Tibial artery (tissue), 4 donors: Measurements from ENCODE around the gene CBLN3.
"Not testable (repeated sequence)": the region's sequence is repeated elsewhere in the genome, so short reads cannot be mapped to it uniquely, and the experiment has no call there.

ENCODE experiments used
- DNase-seq, 2 donors: peaks; one replicate each; pipeline ENCODE4 v3.0.0-alpha.2; 2019
- H3K27ac ChIP-seq, 2 donors: fragments of 200-600 bp; sonication (generic) in 1 of 2; 1 replicate in 1 of 2; 2 replicates in 1 of 2; pipeline ENCODE4 v1.5.1; 2018 to 2019; ENCODE audit warnings: mild to moderate bottlenecking in 1 of 2
- H3K27me3 ChIP-seq, 2 donors: fragments of 200-600 bp; sonication (generic) in 1 of 2; one replicate each; pipeline versions ENCODE4 v1.5.1 to v1.6.0; 2016 to 2019
- H3K36me3 ChIP-seq, 3 donors: fragments of 200-600 bp; sonication (generic) in 2 of 3; one replicate each; pipeline ENCODE4 v1.5.1; 2016 to 2019; ENCODE audit warnings: mild to moderate bottlenecking in 2 of 3
- H3K4me1 ChIP-seq, 4 donors: fragments of 200-600 bp; sonication (generic) in 2 of 4; 1 replicate in 3 of 4; 2 replicates in 1 of 4; pipeline ENCODE4 v1.5.1; 2016 to 2019
- H3K4me3 ChIP-seq, 2 donors: fragments of 200-600 bp; sonication (generic) in 1 of 2; 1 replicate in 1 of 2; 2 replicates in 1 of 2; pipeline ENCODE4 v1.5.1; 2018 to 2019; ENCODE audit warnings: mild to moderate bottlenecking in 2 of 2
- H3K9me3 ChIP-seq, 3 donors: fragments of 200-600 bp; sonication (generic) in 1 of 3; one replicate each; pipeline ENCODE4 v1.5.1; 2016 to 2019
- intact Hi-C: fragments of 100-400 bp; cut with DNase I; formaldehyde crosslinking; loops from one replicate; pipeline ENCODE4 v1.15.0; 2023; ENCODE audit warnings: low total_unique reads
- TF ChIP-seq, protein P1 (sequence below), 2 experiments: fragments of 200-600 bp in 1 of 2; fragments of 450-650 bp in 1 of 2; IDR thresholded peaks; one replicate each; pipeline ENCODE4 v1.5.1; 2017 to 2019; ENCODE audit warnings: antibody characterized with exemption in 2 of 2, mild to moderate bottlenecking in 1 of 2, moderate library complexity in 1 of 2

The CBLN3 gene

DNA sequence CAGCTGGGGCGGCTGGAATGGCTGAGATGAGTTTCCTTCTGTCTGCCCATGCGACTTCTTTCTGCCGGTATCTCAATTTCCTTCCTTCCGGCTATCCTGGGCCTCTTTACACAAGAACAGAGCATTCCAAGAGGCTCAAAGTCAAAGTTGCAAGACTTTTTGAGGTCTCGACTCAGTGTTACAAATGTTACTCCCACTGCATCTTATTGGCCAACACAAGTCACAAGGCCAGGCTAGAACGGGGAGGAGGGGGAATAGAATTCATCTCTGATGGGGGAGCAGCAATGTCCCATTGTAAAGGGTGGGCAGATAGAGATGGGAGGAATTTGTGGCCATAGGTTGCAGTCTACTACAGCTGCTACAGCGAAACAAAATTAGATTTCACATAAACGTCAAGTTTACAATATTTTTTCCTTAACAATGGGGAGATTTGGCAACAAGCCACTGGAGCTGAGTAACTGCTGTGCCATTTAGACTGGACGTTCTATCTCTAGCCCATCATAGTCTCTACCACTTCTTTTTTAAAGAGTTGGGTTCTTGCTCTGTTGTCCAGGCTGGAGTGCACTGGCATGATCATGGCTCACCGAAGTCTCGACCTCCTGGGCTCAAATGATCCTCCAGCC is 40.1 kb downstream of the CBLN3 start:
- no peaks in the 10 kb centered on the region for H3K9me3 ChIP-seq
- H3K27ac ChIP-seq = no peak overlapping the region
- H3K36me3 ChIP-seq = no peaks in the 10 kb centered on the region
- H3K27me3 ChIP-seq = peaks cover 0 to 18% of the 10 kb centered on the region in 2 donors
- TF ChIP-seq, protein P1, sequence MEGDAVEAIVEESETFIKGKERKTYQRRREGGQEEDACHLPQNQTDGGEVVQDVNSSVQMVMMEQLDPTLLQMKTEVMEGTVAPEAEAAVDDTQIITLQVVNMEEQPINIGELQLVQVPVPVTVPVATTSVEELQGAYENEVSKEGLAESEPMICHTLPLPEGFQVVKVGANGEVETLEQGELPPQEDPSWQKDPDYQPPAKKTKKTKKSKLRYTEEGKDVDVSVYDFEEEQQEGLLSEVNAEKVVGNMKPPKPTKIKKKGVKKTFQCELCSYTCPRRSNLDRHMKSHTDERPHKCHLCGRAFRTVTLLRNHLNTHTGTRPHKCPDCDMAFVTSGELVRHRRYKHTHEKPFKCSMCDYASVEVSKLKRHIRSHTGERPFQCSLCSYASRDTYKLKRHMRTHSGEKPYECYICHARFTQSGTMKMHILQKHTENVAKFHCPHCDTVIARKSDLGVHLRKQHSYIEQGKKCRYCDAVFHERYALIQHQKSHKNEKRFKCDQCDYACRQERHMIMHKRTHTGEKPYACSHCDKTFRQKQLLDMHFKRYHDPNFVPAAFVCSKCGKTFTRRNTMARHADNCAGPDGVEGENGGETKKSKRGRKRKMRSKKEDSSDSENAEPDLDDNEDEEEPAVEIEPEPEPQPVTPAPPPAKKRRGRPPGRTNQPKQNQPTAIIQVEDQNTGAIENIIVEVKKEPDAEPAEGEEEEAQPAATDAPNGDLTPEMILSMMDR (IDR thresholded peaks at IDR 0.05) = no peak
- peaks cover 0 to 3% (median 0%) of the 10 kb centered on the region in 4 donors for H3K4me1 ChIP-seq
- intact Hi-C loops = no loop called here
- no peak for DNase-seq
- no peak overlapping the region for H3K4me3 ChIP-seq

DNA sequence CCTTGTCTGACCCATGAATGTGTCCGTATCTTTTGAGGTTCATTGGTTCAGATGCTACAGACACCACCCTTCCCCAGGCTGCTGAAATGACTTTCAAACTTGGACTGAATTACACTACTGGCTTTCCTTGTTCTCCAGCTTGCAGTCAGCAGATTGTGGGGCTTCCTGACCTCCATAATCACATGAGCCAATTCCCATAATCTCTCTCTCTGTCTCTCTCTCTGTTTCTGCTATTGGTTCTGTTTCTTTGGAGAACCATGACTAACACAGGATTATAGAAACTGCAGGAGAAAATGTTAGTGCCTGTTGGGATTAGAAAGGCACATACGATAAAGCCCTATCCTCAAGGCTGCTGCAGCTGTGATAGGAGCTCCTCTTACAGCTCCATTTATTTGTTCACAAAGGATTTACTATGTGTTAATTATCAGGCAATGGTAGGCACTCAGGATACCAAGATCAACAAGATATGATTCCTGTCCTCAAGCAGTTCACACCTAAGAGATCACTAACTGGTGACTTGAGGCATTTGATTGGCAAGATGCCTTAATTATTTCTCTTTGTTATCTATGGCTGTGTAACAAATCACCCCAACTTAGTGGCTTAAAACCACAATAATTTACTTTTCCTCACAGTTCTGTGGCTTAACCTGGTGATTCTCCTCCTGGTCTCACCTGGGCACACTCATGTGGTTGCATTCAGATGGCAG is 40.8 kb downstream of the CBLN3 start:
- peaks cover 0 to 18% of the 10 kb centered on the region in 2 donors for H3K27me3 ChIP-seq
- H3K36me3 ChIP-seq = no peaks in the 10 kb centered on the region
- H3K4me3 ChIP-seq = no peak overlapping the region
- DNase-seq = no peak
- TF ChIP-seq, protein P1 (IDR thresholded peaks at IDR 0.05) = no peak
- H3K27ac ChIP-seq = no peak overlapping the region
- no peaks in the 10 kb centered on the region for H3K9me3 ChIP-seq
- peaks cover 0 to 3% (median 0%) of the 10 kb centered on the region in 4 donors for H3K4me1 ChIP-seq
- intact Hi-C loops = no loop called here

DNA sequence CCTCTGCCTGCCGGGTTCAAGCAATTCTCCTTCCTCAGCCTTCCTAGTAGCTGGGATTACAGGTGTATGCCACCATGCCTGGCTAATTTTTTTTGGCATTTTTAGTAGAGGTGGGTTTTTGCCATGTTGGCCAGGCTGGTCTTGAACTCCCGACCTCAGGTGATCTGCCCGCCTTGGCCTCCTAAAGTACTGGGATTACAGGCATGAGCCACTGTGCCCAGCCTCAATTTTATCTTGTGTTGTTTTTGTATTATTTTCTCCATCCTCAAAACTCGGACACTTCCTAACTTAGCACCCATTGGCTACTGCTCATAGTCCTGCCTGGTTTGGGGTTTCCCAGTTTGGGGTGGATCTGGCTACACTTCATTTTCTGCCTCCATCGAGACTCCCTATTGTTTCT is 41.9 kb downstream of the CBLN3 start:
- H3K9me3 ChIP-seq, H3K36me3 ChIP-seq, DNase-seq, intact Hi-C loops, H3K4me3 ChIP-seq, H3K27ac ChIP-seq, H3K4me1 ChIP-seq: not testable (repeated sequence)
- H3K27me3 ChIP-seq = peaks cover 0 to 20% of the 10 kb centered on the region in 2 donors

DNA sequence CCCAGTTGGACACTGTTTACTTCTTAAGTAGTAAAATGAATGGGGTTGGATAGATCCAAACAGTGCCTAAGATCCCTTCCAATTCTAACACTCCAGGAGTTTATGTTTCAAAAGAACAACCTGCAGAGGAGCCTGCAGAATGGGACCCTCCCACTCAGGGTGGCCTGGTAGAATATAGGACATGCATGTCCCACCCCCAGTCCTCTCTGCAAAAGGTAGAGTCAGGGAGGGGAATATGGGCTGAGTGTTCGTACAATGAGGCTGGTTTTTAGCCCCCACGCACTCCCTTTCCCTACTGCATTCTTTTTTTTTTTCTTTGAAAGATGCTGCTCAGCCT is 42.5 kb downstream of the CBLN3 start:
- intact Hi-C loops = no loop called here
- DNase-seq = no peak

DNA sequence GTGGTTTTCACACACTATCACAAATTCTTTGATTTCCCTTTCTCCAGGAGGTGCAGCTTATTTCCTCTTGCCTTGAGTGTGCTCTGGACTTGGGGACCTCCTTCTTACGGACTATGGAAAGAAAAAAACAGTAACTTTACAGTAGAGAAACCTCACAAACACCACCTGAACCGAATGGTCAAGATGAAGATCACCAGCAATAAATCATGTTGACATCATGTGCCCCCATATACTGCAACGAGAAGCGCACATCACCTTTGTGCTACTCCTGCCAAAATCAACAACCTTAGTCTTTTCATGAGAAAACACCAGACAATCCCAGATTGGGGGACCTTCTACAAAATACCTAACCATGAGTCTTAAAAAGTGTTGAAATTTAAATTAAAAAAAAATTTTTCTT is 43.9 kb downstream of the CBLN3 start:
- Histone ChIP-seq H3K36me3 (no peaks in the 10 kb centered on the region), H3K27ac (no peak overlapping the region), H3K4me3 (no peak overlapping the region), H3K4me1 (no peaks in the 10 kb centered on the region), H3K27me3 (peaks cover 0 to 6% of the 10 kb centered on the region in 2 donors), H3K9me3 (no peaks in the 10 kb centered on the region)
- TF ChIP-seq, protein P1 (IDR thresholded peaks at IDR 0.05) = no peak
- no peak for DNase-seq
- intact Hi-C loops = no loop called here

More for the DNA sequence above, 42.5 kb downstream of the CBLN3 start:
- Histone ChIP-seq H3K4me3 (no peak overlapping the region), H3K36me3 (no peaks in the 10 kb centered on the region), H3K27ac (no peak overlapping the region), H3K27me3 (peaks cover 0 to 18% of the 10 kb centered on the region in 2 donors), H3K9me3 (no peaks in the 10 kb centered on the region), H3K4me1 (no peaks in the 10 kb centered on the region)
- TF ChIP-seq, protein P1 (IDR thresholded peaks at IDR 0.05) = no peak

DNA sequence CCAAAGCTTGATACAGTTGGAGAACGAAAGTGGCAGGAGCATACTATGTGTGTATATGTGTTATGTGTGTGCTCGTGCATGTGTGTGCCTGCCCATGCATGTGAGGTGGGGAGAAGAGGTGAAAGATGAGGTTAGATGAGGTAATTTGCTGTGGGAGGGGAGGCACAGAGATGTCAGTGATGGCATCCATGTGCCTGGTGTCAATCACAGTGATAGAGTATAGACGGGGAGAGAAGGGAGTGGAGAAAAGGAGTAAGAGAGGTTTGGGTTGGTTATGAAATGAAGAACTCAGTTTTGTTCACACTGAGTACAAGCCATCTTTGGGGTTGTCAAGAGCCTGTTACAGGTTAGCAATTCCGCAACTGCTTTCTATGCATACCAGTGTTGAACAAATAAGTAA is 45.3 kb downstream of the CBLN3 start:
- Histone ChIP-seq H3K27me3 (peaks cover 0 to 3% of the 10 kb centered on the region in 2 donors), H3K4me3 (no peak overlapping the region), H3K4me1 (no peaks in the 10 kb centered on the region), H3K9me3 (no peaks in the 10 kb centered on the region), H3K36me3 (no peaks in the 10 kb centered on the region), H3K27ac (no peak overlapping the region)
- intact Hi-C loops = no loop called here
- DNase-seq = no peak
- TF ChIP-seq, protein P1 (IDR thresholded peaks at IDR 0.05) = no peak
